Liver (tissue), 9 donors: ENCODE data around the gene GCNT4. TPM values are rescaled to one million over a fixed set of nuclear protein-coding genes. Genes with fewer than 3 reads are reported as not detected.

Experiments used
- DNase-seq: peaks from one replicate; pipeline ENCODE4 v3.0.0-alpha.2; 2017; ENCODE audit warnings: low spot score
- H3K27ac ChIP-seq, 2 donors: one replicate each; pipeline ENCODE4 v1.7.0; 2013; ENCODE audit warnings: inconsistent platforms in 2 of 2, low read length in 2 of 2, control low read depth in 1 of 2, low read depth in 1 of 2, mild to moderate bottlenecking in 1 of 2
- H3K27me3 ChIP-seq, 4 donors: one replicate each; pipeline versions ENCODE4 v1.6.1 to v1.7.0; 2013; ENCODE audit warnings: low read length in 3 of 4, inconsistent platforms in 1 of 4, mild to moderate bottlenecking in 1 of 4, moderate library complexity in 1 of 4; ENCODE audit not compliant: control insufficient read depth in 4 of 4, insufficient read depth in 4 of 4
- H3K36me3 ChIP-seq, 4 donors: one replicate each; pipeline versions ENCODE4 v1.6.1 to v1.7.0; 2013; ENCODE audit warnings: low read length in 3 of 4, mild to moderate bottlenecking in 3 of 4, low read depth in 1 of 4, moderate library complexity in 1 of 4; ENCODE audit not compliant: control insufficient read depth in 4 of 4, insufficient read depth in 3 of 4
- H3K4me1 ChIP-seq, 4 donors: one replicate each; pipeline versions ENCODE4 v1.6.1 to v1.7.0; 2013; ENCODE audit warnings: low read length in 3 of 4, mild to moderate bottlenecking in 3 of 4, moderate library complexity in 1 of 4; ENCODE audit not compliant: control insufficient read depth in 4 of 4, insufficient read depth in 4 of 4
- H3K4me3 ChIP-seq, 3 donors: one replicate each; pipeline versions ENCODE4 v1.6.1 to v1.7.0; 2013; ENCODE audit warnings: low read length in 3 of 3, control low read depth in 1 of 3, low read depth in 1 of 3, mild to moderate bottlenecking in 1 of 3
- H3K9ac ChIP-seq, 2 donors: one replicate each; pipeline ENCODE4 v1.7.0; 2013; ENCODE audit warnings: low read length in 2 of 2, mild to moderate bottlenecking in 2 of 2, moderate library complexity in 2 of 2, control low read depth in 1 of 2, low read depth in 1 of 2
- H3K9me3 ChIP-seq, 4 donors: one replicate each; pipeline versions ENCODE4 v1.6.1 to v1.7.0; 2013; ENCODE audit warnings: low read length in 3 of 4; ENCODE audit not compliant: control insufficient read depth in 4 of 4
- ATF3 ChIP-seq: IDR thresholded peaks from 2 replicates; pipeline ENCODE4 v1.6.1; 2016; ENCODE audit warnings: antibody characterized with exemption
- EGR1 ChIP-seq, 2 donors: IDR thresholded peaks; 2 replicates each; pipeline ENCODE4 v1.6.1; 2016 to 2018; ENCODE audit warnings: antibody characterized with exemption in 2 of 2, low read depth in 2 of 2
- FOXA1 ChIP-seq: IDR thresholded peaks from 2 replicates; pipeline ENCODE4 v1.6.1; 2016; ENCODE audit warnings: antibody characterized with exemption
- FOXA2 ChIP-seq: IDR thresholded peaks from 2 replicates; pipeline ENCODE4 v1.6.1; 2016; ENCODE audit warnings: antibody characterized with exemption
- GABPA ChIP-seq, 2 donors: IDR thresholded peaks in 1 of 2; conservative IDR thresholded peaks in 1 of 2; 2 replicates each; pipeline ENCODE4 v1.6.1; 2016; ENCODE audit warnings: antibody characterized with exemption in 2 of 2, mild to moderate bottlenecking in 1 of 2, moderate library complexity in 1 of 2
- HNF4A ChIP-seq, 2 donors: conservative IDR thresholded peaks; 2 replicates each; pipeline ENCODE4 v1.6.1; 2016; ENCODE audit warnings: antibody characterized with exemption in 2 of 2, mild to moderate bottlenecking in 2 of 2
- HNF4G ChIP-seq: IDR thresholded peaks from 2 replicates; pipeline ENCODE4 v1.6.1; 2016; ENCODE audit warnings: antibody characterized with exemption
- JUND ChIP-seq, 2 donors: IDR thresholded peaks; 2 replicates each; pipeline ENCODE4 v1.6.1; 2016; ENCODE audit warnings: antibody characterized with exemption in 2 of 2
- MAX ChIP-seq: IDR thresholded peaks from 2 replicates; pipeline ENCODE4 v1.6.1; 2016; ENCODE audit warnings: antibody characterized with exemption
- NR2F2 ChIP-seq: IDR thresholded peaks from 2 replicates; pipeline ENCODE4 v1.6.1; 2016; ENCODE audit warnings: antibody characterized with exemption
- RAD21 ChIP-seq, 2 donors: IDR thresholded peaks; 2 replicates each; pipeline ENCODE4 v1.6.1; 2016; ENCODE audit warnings: antibody characterized with exemption in 2 of 2, mild to moderate bottlenecking in 2 of 2
- REST ChIP-seq: IDR thresholded peaks from 2 replicates; pipeline ENCODE4 v1.6.1; 2016; ENCODE audit warnings: antibody characterized with exemption, mild to moderate bottlenecking
- RXRA ChIP-seq, 2 donors: IDR thresholded peaks; 2 replicates each; pipeline ENCODE4 v1.6.1; 2017 to 2018; ENCODE audit warnings: antibody characterized with exemption in 2 of 2, mild to moderate bottlenecking in 1 of 2
- TAF1 ChIP-seq: conservative IDR thresholded peaks from 2 replicates; pipeline ENCODE4 v1.6.1; 2016; ENCODE audit warnings: antibody characterized with exemption, mild to moderate bottlenecking
- YY1 ChIP-seq: IDR thresholded peaks from 2 replicates; pipeline ENCODE4 v1.6.1; 2016; ENCODE audit warnings: antibody characterized with exemption, mild to moderate bottlenecking
- WGBS: extraction: QIAGEN DNeasy Blood & Tissue Kit; methylation state at CpG from one replicate; pipeline ENCODE4 v1.1.7; 2013; 5-methylcytosine and 5-hydroxymethylcytosine counted together
- polyA plus RNA-seq, 2 donors: library from polyadenylated mRNA; stranded (reverse) in 1 of 2; unstranded in 1 of 2; fragments of 200-250 nt in 1 of 2; fragments of >200 nt in 1 of 2; fragmentation: Nextera tagmentation in 1 of 2; extraction: Ambion mirVana in 1 of 2; gene quantifications; one replicate each; pipeline versions ENCODE4 v1.2.1 to v1.2.3, GENCODE V29; 2013 to 2015
- total RNA-seq, 2 donors: library from RNA; depleted of rRNA; stranded (reverse); fragments of >200 nt; gene quantifications; one replicate each; pipeline ENCODE4 v1.2.3, GENCODE V29; 2014
- TF ChIP-seq, protein P1 (sequence below): IDR thresholded peaks from 2 replicates; pipeline ENCODE4 v1.6.1; 2016; ENCODE audit warnings: antibody characterized with exemption
- donor health status: healthy.
- donor health status: healthy.
- donor health status: healthy.
- donor health status: healthy.
- donor health status: healthy.

Gene GCNT4
- total and polyA plus RNA-seq, 4 donors = 0.25 to 1.3 (median 0.39) TPM

DNA sequence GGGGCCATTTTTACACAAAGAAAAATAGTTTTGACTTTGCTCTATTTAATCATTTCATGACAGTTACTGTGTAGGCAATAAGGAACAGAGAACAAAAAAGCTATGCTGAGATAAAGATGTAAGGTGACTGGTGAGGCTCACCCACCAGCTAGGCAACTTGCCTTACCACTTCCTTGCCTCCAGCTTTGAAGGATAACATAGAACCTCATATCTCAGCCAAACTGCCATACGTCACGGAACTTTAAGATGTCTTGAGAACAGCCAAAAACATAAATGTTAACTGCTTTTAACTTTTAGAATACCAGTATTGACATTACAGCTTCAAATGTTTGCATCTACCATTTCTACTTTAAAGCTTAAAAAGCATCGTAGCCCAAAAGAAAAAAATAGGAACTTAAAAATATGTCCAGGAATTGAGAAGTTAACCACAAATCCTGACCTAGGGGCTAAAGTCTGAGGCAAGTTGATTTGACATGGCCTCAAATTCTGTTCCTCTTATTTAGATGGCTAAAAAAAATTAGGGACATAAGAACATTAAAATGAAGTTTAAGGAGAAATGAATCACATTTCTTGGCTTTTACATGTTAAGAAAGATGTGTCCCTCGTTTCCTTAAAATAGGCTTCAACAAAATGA, 7.7 kb upstream of the GCNT4 start:
- 80% methylated on average over 4 of the region's 4 CpGs for WGBS
- no peak for TF ChIP-seq ATF3
- TF ChIP-seq MAX = no peak
- no peak for TF ChIP-seq RAD21 (IDR thresholded peaks at IDR 0.05)
- no peak for TF ChIP-seq HNF4A (conservative IDR thresholded peaks at IDR 0.05)
- no peak for TF ChIP-seq NR2F2
- TF ChIP-seq, protein P1, sequence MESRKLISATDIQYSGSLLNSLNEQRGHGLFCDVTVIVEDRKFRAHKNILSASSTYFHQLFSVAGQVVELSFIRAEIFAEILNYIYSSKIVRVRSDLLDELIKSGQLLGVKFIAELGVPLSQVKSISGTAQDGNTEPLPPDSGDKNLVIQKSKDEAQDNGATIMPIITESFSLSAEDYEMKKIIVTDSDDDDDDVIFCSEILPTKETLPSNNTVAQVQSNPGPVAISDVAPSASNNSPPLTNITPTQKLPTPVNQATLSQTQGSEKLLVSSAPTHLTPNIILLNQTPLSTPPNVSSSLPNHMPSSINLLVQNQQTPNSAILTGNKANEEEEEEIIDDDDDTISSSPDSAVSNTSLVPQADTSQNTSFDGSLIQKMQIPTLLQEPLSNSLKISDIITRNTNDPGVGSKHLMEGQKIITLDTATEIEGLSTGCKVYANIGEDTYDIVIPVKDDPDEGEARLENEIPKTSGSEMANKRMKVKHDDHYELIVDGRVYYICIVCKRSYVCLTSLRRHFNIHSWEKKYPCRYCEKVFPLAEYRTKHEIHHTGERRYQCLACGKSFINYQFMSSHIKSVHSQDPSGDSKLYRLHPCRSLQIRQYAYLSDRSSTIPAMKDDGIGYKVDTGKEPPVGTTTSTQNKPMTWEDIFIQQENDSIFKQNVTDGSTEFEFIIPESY = no peak
- TF ChIP-seq GABPA (IDR thresholded peaks at IDR 0.05 in 1 of 2, conservative IDR thresholded peaks at IDR 0.05 in 1 of 2) = no peak
- no peak for TF ChIP-seq FOXA1
- TF ChIP-seq TAF1 = no peak
- no peak for TF ChIP-seq REST
- no peak for TF ChIP-seq JUND (IDR thresholded peaks at IDR 0.05)
- Histone ChIP-seq H3K27me3 (no peaks in the 10 kb centered on the region), H3K9ac (no peak overlapping the region), H3K27ac (no peak overlapping the region), H3K36me3 (no peaks in the 10 kb centered on the region), H3K4me3 (no peak overlapping the region), H3K4me1 (no peaks in the 10 kb centered on the region), H3K9me3 (no peaks in the 10 kb centered on the region)
- no peak for DNase-seq

- TF ChIP-seq, protein P1 = no peak
- TF ChIP-seq RXRA (IDR thresholded peaks at IDR 0.05) (no peak), TAF1 (no peak), EGR1 (IDR thresholded peaks at IDR 0.05; ENCODE audit: low read depth in 2 of 2) (no peak), ATF3 (no peak), HNF4G (no peak), GABPA (IDR thresholded peaks at IDR 0.05 in 1 of 2, conservative IDR thresholded peaks at IDR 0.05 in 1 of 2) (no peak), FOXA2 (no peak), HNF4A (conservative IDR thresholded peaks at IDR 0.05) (no peak), YY1 (no peak)
- WGBS = 87% methylated on average over 3 of the region's 3 CpGs
- Histone ChIP-seq H3K4me1 (peaks cover 2 to 6% (median 5%) of the 10 kb centered on the region in 4 donors), H3K27me3 (no peaks in the 10 kb centered on the region), H3K9me3 (no peaks in the 10 kb centered on the region), H3K36me3 (no peaks in the 10 kb centered on the region), H3K4me3 (no peak overlapping the region), H3K9ac (no peak overlapping the region), H3K27ac (no peak overlapping the region)
- no peak for DNase-seq
Observed at GRCh38 chr5:75058986-75059535, 6.7 kb upstream of the GCNT4 start.
